Measurements from ENCODE around the gene MVK.

The MVK gene

DNA sequence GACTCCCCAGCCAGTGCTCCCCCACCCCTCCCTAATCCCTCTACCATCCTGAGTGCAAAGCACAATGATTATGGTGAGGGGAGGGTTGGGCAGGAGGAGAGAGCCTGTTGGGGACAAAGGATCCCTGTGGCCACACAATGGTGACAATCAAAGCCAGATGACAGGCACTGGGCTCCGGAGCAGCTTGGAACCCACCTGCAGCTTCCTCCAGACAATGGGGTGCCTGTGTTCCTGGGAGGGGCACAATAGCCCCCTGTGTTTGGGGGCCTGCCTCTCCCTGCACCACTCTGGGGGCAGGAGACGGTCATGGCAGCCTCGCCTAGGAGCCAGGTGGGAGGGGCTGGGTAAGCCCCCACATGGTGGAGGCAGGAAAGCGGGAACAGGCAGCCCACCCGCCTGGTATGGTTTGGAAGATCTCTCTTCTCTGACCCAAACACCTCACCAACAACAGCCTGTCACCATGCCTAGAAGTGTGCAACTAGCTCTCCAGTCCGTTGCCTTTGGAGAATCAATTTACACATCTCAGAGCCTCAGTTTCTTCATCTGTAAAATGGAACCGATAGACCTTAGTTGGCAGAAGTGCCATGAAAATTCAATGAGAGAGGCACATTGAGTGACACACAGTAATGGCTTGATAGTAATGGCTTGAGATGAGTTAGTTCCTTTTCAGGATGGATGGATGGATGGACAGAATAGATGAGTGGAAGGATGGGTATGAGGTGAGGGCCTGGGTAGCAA, 53.0 kb downstream of the MVK start:
- DNase-seq (ENCODE audit: low read depth in 2 of 2, low spot score in 1 of 2) = no peak

DNA sequence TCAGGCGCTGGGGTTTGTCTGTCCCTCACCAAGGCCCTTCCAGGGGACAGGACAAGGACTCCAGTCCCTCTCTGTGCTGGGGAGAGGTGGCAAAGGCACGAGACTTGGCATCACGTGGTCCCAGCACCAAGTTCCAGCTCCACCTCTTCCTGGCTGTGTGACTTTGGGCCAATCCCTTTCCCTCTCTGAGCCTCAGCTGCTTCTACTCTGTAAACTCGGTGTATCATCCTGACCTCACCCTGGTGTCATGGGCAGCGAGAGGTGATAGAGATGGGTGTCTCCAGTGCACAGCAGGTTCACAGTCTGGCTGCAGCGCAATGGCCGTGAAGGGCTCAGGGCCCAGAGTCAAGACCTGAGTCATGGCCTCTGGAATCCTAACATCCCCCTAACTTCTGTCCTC, 54.0 kb downstream of the MVK start:
- no peak for DNase-seq (ENCODE audit: low read depth in 2 of 2, low spot score in 1 of 2)

DNA sequence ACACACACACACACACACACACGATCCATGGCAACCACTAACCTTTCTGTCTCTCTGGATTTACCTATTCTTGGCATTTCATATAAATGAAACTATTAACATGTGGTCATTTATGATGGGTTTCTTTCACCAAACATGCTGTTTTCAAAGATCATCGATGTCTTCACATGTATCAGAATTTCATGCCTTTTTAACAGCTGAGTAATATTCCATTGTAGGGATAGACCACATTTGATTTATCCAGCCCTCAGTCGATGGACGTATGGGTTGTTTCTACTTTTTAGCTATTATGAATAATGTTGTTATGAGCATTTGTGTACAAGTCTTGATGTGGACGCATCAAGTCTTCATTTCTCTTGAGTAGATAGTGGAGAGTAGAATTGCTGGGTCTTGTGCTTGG, 56.5 kb downstream of the MVK start:
- DNase-seq (ENCODE audit: low read depth in 2 of 2, low spot score in 1 of 2) = no peak

DNA sequence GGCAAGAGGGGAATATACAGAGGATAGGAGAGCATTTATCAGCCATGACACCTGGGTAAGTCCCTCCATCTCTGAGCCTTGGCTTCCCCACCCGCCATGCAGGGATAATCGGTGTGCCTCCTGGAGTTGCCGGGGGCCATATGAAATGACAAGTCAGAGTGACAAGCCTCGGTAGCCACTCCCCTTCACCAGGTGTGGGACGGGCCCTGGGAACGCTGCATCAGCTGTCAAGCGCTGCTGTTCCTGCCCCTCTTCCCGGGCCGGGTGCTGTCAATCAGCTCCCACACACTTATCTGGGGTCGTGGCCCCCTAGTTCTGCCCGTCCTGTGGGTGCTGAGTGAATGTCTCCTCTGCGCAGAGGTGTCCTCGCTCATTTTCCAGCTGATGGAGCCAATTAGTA, 57.2 kb downstream of the MVK start:
- no peak for DNase-seq (ENCODE audit: low read depth in 2 of 2, low spot score in 1 of 2)

DNA sequence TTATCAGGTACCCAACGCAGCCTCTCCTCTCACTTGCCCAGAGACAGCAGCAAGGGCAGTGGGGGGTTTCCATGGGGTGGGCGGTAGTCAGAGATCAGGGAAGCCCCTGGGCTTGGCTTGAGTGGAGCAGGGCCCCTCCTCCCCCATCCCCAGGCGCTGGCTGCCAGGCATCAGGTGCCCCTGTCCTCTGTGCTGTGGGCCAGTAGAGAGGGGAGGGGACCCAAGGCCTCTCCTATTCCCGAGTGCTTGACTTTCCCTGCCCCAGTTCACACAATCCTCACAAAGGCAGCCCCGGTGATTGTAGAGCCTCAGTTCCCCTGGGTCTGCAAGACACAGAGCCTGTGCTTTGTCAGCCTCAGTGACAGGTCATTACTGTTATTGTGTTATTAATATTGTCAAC, 57.7 kb downstream of the MVK start:
- DNase-seq (ENCODE audit: low read depth in 2 of 2, low spot score in 1 of 2) = no peak

DNA sequence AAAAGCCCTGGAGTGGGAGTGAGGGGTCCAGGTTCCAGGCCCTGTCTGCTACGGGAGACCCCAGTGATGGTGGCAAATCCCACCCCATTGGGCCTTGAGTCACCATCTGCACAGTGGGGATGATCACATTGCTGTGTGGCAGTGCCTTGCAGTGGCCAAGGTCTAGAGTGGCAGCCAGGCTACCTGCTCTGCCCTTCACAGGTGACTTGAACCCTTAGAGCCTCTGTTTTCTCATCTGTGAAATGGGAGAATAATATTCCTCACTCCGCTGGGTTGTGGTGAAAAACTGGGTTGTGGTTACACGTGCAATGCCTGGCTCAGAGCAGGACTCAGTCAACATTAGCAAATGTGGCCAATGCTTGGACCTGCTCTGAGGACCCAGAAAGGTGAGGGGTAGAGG, 58.2 kb downstream of the MVK start:
- DNase-seq (ENCODE audit: low read depth in 2 of 2, low spot score in 1 of 2) = no peak

DNA sequence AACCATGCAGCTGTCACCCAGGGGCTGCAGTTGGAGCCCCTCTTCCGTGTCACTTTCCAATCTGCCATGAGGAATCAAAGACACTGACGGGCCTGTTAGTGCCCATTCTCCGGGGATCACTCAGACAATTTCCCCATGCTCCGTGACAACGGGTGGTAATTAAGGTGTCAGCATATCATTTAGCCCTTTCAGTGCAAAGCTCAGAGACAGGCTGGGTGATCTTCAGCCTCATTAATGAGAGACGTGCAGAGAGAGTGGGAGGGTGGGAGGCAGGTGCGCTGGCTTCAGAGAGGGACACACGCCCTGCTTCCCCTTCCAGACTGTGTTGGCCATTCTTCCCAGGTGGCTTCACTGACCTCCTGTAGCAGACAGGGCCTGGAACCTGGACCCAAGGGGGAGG, 58.7 kb downstream of the MVK start:
- no peak for DNase-seq (ENCODE audit: low read depth in 2 of 2, low spot score in 1 of 2)

DNA sequence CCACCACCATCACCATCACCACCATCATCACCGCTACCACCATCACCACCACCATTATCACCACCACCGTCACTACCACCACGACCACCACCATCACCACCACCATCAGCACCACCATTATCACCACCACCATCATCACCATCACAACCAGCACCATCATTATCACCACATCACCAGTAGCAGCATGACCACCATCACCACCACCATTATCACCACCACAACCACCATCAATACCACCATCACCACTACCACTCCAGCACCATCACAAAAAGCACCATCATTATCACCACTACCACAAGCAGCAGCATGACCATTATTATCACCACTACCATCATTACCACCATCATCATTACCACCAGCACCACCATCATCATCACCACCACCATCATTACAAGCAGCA, 62.1 kb downstream of the MVK start:
- no peak for DNase-seq (ENCODE audit: low read depth in 2 of 2, low spot score in 1 of 2)

DNA sequence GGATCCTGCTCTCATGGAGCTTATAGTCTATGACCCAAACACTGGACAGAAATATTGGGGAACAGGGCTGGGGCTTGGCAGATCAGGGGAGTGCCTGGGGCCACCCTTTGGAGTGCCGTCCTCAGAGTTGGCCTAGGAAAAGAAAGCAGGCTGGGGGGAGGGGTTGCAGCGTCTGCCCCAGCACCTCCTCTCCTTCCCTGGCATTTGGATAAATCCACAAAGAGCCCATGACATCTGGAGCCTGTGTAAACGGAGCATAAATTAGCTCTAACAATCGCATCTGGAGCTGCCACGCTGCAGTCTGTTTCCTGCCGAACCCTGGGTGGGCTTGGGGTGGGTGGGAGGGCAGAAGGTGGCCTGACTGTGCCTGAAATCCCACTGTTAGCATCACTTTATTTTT, 63.8 kb downstream of the MVK start:
- DNase-seq (ENCODE audit: low read depth in 2 of 2, low spot score in 1 of 2) = no peak

DNA sequence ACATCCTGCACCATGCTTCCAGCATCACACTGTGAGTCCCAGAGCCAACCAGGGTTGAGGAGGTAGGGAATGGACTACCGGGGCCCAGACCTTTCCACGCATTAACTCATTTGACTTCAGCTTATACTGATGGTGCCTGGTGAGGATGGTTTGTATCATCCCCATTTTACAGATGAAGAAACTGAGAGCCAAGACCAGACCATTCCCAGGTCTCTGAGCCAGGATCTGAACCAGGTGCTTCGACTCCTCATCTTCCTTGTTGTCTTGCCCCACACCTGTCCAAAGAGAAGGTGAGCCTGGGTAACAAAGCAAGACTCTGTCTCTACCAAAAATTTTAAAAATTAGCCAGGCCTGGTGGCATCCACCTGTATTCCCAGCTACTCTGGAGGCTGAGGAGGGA, 64.4 kb downstream of the MVK start:
- no peak for DNase-seq (ENCODE audit: low read depth in 2 of 2, low spot score in 1 of 2)

DNA sequence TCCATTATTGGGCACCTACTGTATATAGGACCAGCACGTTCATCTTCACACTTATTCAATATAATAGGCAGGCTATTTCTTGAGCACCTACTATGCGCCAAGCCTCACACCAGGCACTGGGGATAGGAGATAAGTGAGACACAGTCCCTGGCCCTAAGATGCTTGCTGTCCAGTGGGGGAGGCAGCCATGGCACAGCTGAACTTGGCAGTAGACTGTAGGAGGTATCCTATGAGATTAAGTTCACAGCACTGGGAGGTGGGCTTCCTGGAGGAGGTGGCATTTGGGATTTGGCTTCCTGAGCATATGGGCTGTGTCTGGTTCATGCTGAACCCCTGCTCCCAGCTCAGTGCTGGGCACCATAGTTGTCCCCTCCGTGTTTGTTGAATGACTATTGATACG, 65.1 kb downstream of the MVK start:
- no peak for DNase-seq (ENCODE audit: low read depth in 2 of 2, low spot score in 1 of 2)

DNA sequence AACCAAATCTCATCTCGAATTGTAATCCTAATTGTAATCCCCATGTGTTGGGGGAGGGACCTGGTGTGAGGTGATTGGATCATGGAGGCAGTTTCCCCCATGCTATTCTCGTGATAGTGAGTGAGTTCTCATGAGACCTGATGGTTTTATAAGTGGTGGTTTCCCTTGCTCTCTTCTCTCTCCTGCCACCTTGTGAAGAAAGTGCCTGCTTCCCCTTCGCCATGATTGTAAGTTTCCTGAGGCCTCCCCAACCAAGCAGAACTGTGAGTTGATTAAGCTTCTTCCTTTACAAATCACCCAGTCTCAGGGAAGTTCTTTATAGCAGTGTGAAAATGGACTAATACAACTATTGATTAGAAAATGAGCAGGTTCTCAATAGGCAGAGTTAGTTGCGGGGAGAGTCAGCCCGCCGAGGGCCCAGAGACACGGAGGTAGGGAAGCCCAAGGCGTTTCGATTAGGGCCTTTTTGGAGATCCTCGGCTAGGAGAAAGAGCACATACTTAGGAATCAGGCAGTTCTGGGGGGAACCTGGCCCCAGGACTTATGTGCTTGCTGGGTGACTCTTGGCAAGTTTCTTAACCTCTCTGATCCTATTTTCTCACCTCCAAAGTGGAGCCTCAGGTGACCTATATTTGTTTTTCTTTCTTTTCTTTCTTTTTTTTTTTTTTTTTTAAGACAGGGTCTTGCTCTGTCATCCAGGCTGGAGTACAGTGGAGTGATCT, 65.7 kb downstream of the MVK start:
- DNase-seq (ENCODE audit: low read depth in 2 of 2, low spot score in 1 of 2) = no peak

DNA sequence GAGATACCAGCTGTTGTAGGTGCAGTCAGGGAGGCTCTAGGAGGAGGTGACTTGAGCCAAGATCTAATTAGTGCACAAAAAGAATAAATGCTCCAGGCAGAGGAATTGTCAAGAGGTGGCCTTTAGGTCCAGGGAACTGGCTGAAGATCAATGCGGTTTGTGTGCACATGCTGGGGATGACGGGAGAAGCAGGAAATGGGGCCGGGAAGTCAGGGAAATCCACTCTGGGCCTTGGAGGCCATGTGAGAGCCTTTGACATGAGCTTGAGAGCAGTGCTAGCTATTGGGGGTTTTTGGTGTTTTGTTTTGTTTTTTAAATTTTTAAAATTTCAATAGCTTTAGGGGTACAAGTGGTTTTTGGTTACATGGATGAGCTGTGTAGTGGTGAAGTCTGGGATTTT, 67.4 kb downstream of the MVK start:
- no peak for DNase-seq (ENCODE audit: low read depth in 2 of 2, low spot score in 1 of 2)

DNA sequence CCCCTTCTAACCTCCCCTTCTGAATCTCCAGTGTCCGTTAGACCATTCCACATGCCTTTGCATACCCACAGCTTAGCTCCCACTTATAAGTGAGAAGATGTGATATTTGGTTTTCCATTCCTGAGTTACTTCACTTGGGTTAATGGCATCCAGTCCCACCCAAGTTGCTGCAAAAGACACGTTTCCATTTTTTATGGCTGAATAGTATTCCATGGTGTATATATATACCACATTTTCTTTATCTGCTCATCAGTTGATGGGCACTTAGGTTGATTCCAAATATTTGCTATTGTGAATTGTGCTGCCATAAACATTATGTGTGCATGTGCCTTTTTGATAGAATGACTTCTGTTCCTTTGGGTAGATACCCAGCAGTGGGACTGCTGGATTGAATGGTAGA, 67.8 kb downstream of the MVK start:
- DNase-seq (ENCODE audit: low read depth in 2 of 2, low spot score in 1 of 2) = no peak

DNA sequence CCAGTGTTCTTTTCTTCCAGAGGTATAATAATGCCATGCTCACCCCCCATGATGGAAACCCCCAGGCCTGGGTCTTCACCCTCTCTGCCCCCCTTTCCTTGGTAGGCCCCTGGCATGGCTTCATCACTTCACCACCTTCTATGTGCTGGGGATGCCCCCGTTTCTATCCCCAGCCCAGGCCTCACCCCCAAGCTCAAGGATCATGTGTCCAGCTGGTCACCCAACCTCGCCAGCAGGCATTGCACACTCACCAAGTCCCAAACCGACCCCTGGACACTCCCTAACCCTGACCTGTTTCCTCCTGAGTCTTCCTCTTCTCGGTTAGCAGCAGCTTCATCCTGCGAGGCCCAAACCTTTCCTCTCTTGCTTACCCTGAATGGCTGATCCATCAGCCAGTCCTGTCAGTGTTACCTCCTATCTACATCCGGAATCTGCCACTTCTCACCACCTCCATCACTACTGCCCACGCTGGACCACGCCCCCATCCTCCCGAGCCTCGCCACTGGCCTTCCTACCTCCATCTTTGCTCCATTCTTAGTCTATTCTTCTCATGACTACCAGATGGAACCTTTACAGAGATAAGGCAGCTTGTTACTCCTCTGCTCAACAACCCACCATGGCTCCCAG, 69.0 kb downstream of the MVK start:
- DNase-seq (ENCODE audit: low read depth in 2 of 2, low spot score in 1 of 2) = no peak

DNA sequence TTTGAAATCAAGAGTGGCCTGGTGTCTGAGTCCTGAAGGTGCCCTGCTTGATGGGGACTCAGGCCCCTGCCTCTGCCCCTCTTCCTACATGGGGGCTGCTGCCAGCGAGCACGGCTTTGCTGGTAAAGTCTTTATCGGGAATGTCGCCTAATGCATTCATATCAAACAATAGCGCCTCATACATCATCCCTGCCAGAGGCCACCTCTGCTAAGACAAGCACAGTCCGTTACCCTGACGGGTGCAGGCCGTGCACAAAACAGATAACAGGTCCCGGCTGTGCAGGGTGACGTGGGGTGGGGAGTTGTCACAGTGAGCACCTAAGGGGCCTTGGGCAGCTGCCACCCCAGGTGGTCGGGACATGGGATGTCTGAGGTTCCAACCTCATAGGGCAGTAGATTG, 71.6 kb downstream of the MVK start:
- DNase-seq (ENCODE audit: low read depth in 2 of 2, low spot score in 1 of 2) = no peak

DNA sequence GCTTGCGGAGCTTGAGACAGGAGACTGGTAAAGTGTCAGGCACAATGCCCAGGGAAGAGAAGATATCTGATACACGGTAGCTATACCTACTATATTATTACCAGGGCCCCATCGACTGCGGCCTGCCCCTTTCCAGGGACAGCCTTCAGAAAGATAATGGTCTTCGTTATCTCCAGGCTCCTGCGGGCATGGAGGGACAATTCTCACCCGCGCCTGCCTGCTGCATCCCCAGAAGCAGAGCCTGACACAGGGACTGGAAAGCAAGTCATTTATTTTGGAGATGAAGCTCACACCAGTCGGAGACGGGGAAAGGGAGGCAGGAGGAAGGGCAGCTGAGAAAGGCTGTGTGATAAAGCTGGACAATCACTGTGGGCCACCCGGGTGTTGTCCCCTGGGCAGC, 72.1 kb downstream of the MVK start:
- no peak for DNase-seq (ENCODE audit: low read depth in 2 of 2, low spot score in 1 of 2)
